Measurements from ENCODE around the gene GADL1. TPM values are rescaled to one million over a fixed set of nuclear protein-coding genes. Genes with fewer than 3 reads are reported as not detected.

GADL1 gene
- total and polyA plus RNA-seq, 2 donors from 2014 or later: 0.22 to 0.54 TPM

DNA sequence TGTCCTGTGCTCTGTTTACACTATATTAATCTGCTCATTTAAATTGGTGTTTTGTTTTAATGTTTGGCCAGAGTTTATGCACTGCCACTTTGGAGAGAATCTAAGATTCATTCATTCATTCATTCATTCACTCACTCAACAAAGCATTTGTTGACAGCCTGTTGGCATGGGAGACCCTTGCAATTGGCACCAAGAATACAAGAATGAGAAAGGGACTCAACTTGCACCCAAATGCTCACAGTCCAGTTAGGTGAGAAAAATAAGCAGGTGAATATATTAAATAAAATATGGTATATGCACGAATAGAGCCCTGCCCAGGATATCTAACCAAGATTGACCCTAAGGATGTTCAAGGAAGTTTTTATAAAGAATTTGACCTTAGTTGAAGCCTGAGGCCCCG is 207.7 kb downstream of the GADL1 start:
- Histone ChIP-seq H3K27me3 (ENCODE audit: control insufficient read depth, insufficient read depth, low read length) (no peaks in the 10 kb centered on the region), H3K27ac (ENCODE audit: low read depth in 2 of 2, low read length in 2 of 2) (no peak overlapping the region), H3K4me1 (ENCODE audit: control insufficient read depth in 2 of 3, insufficient read depth in 2 of 3, low read depth in 1 of 3, low read length in 3 of 3) (peaks cover 6 to 38% (median 29%) of the 10 kb centered on the region in 3 donors), H3K36me3 (ENCODE audit: control insufficient read depth in 2 of 3, insufficient read depth in 3 of 3, low read length in 3 of 3) (peaks cover 2 to 14% (median 3%) of the 10 kb centered on the region in 3 donors), H3K9ac (ENCODE audit: low read length in 3 of 3) (no peak overlapping the region), H3K4me3 (ENCODE audit: low read length in 3 of 3) (no peak overlapping the region), H3K9me3 (ENCODE audit: control insufficient read depth in 2 of 3, insufficient read depth in 1 of 3, low read length in 3 of 3) (no peaks in the 10 kb centered on the region)
- FAIRE-seq (no peak), DNase-seq (no peak)
- TF ChIP-seq, protein P1, sequence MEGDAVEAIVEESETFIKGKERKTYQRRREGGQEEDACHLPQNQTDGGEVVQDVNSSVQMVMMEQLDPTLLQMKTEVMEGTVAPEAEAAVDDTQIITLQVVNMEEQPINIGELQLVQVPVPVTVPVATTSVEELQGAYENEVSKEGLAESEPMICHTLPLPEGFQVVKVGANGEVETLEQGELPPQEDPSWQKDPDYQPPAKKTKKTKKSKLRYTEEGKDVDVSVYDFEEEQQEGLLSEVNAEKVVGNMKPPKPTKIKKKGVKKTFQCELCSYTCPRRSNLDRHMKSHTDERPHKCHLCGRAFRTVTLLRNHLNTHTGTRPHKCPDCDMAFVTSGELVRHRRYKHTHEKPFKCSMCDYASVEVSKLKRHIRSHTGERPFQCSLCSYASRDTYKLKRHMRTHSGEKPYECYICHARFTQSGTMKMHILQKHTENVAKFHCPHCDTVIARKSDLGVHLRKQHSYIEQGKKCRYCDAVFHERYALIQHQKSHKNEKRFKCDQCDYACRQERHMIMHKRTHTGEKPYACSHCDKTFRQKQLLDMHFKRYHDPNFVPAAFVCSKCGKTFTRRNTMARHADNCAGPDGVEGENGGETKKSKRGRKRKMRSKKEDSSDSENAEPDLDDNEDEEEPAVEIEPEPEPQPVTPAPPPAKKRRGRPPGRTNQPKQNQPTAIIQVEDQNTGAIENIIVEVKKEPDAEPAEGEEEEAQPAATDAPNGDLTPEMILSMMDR (IDR thresholded peaks at IDR 0.05; ENCODE audit: borderline replicate concordance, extremely low read depth, insufficient read depth): no peak
- intact Hi-C loops (cut with DNase I): no loop called here

DNA sequence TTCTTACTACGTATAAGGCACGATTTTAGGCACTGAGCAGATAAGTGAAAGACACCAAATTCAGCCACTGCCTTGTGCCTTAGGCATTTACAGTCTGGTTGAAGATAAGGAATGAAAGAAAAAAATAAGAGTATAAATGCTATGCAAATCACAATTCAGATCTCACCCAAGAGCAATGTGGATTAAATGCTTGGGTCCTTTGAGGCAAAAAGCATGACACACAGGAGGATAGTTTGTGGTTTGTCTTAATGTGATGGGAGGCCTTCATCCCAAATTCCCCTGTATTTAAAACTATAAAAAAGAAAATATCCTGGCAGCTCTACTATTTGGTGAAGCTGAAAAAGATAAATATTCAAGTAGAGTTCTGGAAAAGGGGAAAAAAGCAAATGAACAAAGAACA is 208.3 kb downstream of the GADL1 start:
- intact Hi-C loops (cut with DNase I): no loop called here
- peaks cover 6 to 37% (median 31%) of the 10 kb centered on the region in 3 donors for H3K4me1 ChIP-seq (ENCODE audit: control insufficient read depth in 2 of 3, insufficient read depth in 2 of 3, low read depth in 1 of 3, low read length in 3 of 3)
- peaks cover 2 to 14% (median 3%) of the 10 kb centered on the region in 3 donors for H3K36me3 ChIP-seq (ENCODE audit: control insufficient read depth in 2 of 3, insufficient read depth in 3 of 3, low read length in 3 of 3)

DNA sequence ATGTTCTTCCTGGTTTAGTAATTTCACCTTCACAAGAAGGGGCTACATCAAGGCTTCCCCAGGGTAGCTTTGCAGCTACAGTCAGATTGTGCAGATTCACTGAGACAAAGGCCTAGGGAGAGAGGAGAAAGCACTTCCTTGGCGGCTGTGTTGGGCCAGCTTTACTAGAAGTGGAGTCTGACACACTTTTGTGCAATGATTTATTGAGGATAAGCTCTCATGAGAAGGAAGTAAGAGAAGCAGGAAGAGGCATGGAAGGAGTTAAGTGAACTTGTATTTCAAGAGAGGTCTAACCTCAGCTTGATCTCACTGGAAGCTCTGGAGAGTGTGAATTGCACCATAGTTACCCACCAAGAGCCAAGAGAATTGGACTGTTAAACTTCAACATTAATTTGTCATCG is 209.2 kb downstream of the GADL1 start:
- Histone ChIP-seq H3K9me3 (ENCODE audit: control insufficient read depth in 2 of 3, insufficient read depth in 1 of 3, low read length in 3 of 3) (no peaks in the 10 kb centered on the region), H3K4me1 (ENCODE audit: control insufficient read depth in 2 of 3, insufficient read depth in 2 of 3, low read depth in 1 of 3, low read length in 3 of 3) (peaks cover 6 to 32% (median 31%) of the 10 kb centered on the region in 3 donors), H3K27me3 (ENCODE audit: control insufficient read depth, insufficient read depth, low read length) (no peaks in the 10 kb centered on the region), H3K27ac (ENCODE audit: low read depth in 2 of 2, low read length in 2 of 2) (no peak overlapping the region), H3K4me3 (ENCODE audit: low read length in 3 of 3) (no peak overlapping the region), H3K36me3 (ENCODE audit: control insufficient read depth in 2 of 3, insufficient read depth in 3 of 3, low read length in 3 of 3) (peaks cover 2 to 8% (median 2%) of the 10 kb centered on the region in 3 donors), H3K9ac (ENCODE audit: low read length in 3 of 3) (no peak overlapping the region)
- TF ChIP-seq, protein P1 (IDR thresholded peaks at IDR 0.05; ENCODE audit: borderline replicate concordance, extremely low read depth, insufficient read depth): no peak
- FAIRE-seq (no peak), DNase-seq (no peak)
- intact Hi-C loops (cut with DNase I): no loop called here

More for the DNA sequence above, 208.3 kb downstream of the GADL1 start:
- Histone ChIP-seq H3K4me3 (ENCODE audit: low read length in 3 of 3) (no peak overlapping the region), H3K9ac (ENCODE audit: low read length in 3 of 3) (no peak overlapping the region), H3K9me3 (ENCODE audit: control insufficient read depth in 2 of 3, insufficient read depth in 1 of 3, low read length in 3 of 3) (no peaks in the 10 kb centered on the region), H3K27me3 (ENCODE audit: control insufficient read depth, insufficient read depth, low read length) (no peaks in the 10 kb centered on the region), H3K27ac (ENCODE audit: low read depth in 2 of 2, low read length in 2 of 2) (no peak overlapping the region)
- DNase-seq (no peak), FAIRE-seq (no peak)
- TF ChIP-seq, protein P1 (IDR thresholded peaks at IDR 0.05; ENCODE audit: borderline replicate concordance, extremely low read depth, insufficient read depth): no peak

DNA sequence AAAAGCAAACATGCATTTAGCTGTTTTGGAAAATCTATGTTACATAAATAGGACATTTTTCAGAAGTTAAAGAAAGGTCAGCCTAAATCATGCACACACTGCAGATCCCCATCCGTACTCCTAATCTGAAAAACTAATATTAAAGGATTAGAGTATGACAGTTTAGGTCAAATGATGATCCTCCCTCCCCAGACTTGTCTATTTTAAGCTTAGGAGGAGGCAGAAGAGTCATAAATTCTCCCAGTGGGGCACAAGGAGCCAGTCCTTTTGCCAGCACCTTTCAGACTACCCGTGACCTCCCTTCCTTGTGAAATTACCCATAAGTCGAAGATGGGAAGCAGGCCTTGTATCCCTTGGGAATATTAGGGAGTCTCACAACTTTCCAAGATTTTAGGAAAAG is 210.1 kb downstream of the GADL1 start:
- FAIRE-seq (no peak), DNase-seq (no peak)
- H3K4me3 ChIP-seq (ENCODE audit: low read length in 3 of 3): no peak overlapping the region
- intact Hi-C loops (cut with DNase I): no loop called here
- no peaks in the 10 kb centered on the region for H3K27me3 ChIP-seq (ENCODE audit: control insufficient read depth, insufficient read depth, low read length)
- peaks cover 6 to 28% (median 27%) of the 10 kb centered on the region in 3 donors for H3K4me1 ChIP-seq (ENCODE audit: control insufficient read depth in 2 of 3, insufficient read depth in 2 of 3, low read depth in 1 of 3, low read length in 3 of 3)
- H3K9me3 ChIP-seq (ENCODE audit: control insufficient read depth in 2 of 3, insufficient read depth in 1 of 3, low read length in 3 of 3): no peaks in the 10 kb centered on the region
- TF ChIP-seq, protein P1 (IDR thresholded peaks at IDR 0.05; ENCODE audit: borderline replicate concordance, extremely low read depth, insufficient read depth): no peak
- no peak overlapping the region for H3K9ac ChIP-seq (ENCODE audit: low read length in 3 of 3)
- H3K27ac ChIP-seq (ENCODE audit: low read depth in 2 of 2, low read length in 2 of 2): no peak overlapping the region
- peaks cover 2 to 8% (median 2%) of the 10 kb centered on the region in 3 donors for H3K36me3 ChIP-seq (ENCODE audit: control insufficient read depth in 2 of 3, insufficient read depth in 3 of 3, low read length in 3 of 3)

Measured in kidney (tissue), 14 donors.